SK-N-SH (cell line): ENCODE results near the gene CDH18. TPM values are rescaled to one million over a fixed set of nuclear protein-coding genes. Genes with fewer than 3 reads are reported as not detected.
A peak's percentile ranks its signal among the peaks of the same experiment; 100 is the strongest.

Experiments
- CTCF ChIA-PET: fragments of 300-600, 350-600 bp; formaldehyde crosslinking; extraction: SDS; loops from one replicate; lab custom pipeline; 2021; lab: Yijun Ruan, JAX
- POLR2A ChIA-PET: fragments of 350-600 bp; sonication (Branson Sonifier 250); formaldehyde crosslinking; extraction: SDS; loops from one replicate; lab custom pipeline; 2020; ENCODE audit warnings: antibody characterized with exemption, inconsistent platforms; lab: Yijun Ruan, JAX
- DNase-seq: peaks from one replicate; pipeline ENCODE4 v3.0.0; 2012
- H2AFZ ChIP-seq: fragments of 200-600 bp; sonication (generic); 2 replicates; pipeline ENCODE4 v1.8.1; 2016; ENCODE audit warnings: antibody characterized with exemption, mild to moderate bottlenecking, low read depth
- H3F3A ChIP-seq: fragments of 200-600 bp; sonication (generic); replicated peaks from 2 replicates; pipeline ENCODE3; 2016; ENCODE audit warnings: antibody characterized with exemption, mild to moderate bottlenecking; ENCODE audit not compliant: insufficient read depth
- H3K27ac ChIP-seq, 2 experiments: fragments of 200-500 bp in 1 of 2; fragments of 200-600 bp in 1 of 2; sonication (Bioruptor generic) in 1 of 2; sonication (generic), shearing (Covaris generic) in 1 of 2; 2 replicates each; pipeline versions ENCODE4 v1.5.1 to v1.6.1; 2014 to 2016; ENCODE audit warnings: low read depth in 2 of 2, inconsistent platforms in 1 of 2, low read length in 1 of 2, mild to moderate bottlenecking in 1 of 2, mixed read lengths in 1 of 2
- H3K27me3 ChIP-seq: fragments of 200-600 bp; sonication (generic), shearing (Covaris generic); 2 replicates; pipeline ENCODE4 v1.6.1; 2016; ENCODE audit warnings: mixed run types; ENCODE audit not compliant: insufficient read depth
- H3K36me3 ChIP-seq, 2 experiments: fragments of 200-500 bp in 1 of 2; fragments of 200-600 bp in 1 of 2; sonication (Bioruptor generic) in 1 of 2; sonication (generic) in 1 of 2; replicated peaks in 1 of 2; 2 replicates each; pipeline versions ENCODE3 to v1.5.1; 2014 to 2016; ENCODE audit warnings: low read length in 1 of 2, mild to moderate bottlenecking in 1 of 2; ENCODE audit not compliant: insufficient read depth in 2 of 2, control insufficient read depth in 1 of 2
- H3K4me1 ChIP-seq, 2 experiments: fragments of 200-500 bp in 1 of 2; fragments of 200-600 bp in 1 of 2; sonication (Bioruptor generic) in 1 of 2; sonication (generic), shearing (Covaris generic) in 1 of 2; 2 replicates each; pipeline versions ENCODE4 v1.5.1 to v1.6.1; 2014 to 2016; ENCODE audit warnings: low read depth in 1 of 2, low read length in 1 of 2, mixed run types in 1 of 2; ENCODE audit not compliant: insufficient read depth in 2 of 2, control insufficient read depth in 1 of 2
- H3K4me2 ChIP-seq: fragments of 200-600 bp; sonication (generic), shearing (Covaris generic); 2 replicates; pipeline ENCODE4 v1.6.1; 2017; ENCODE audit warnings: mixed run types
- H3K4me3 ChIP-seq, 2 experiments: fragments of 200-500 bp in 1 of 2; fragments of 200-600 bp in 1 of 2; sonication (Bioruptor generic) in 1 of 2; sonication (generic), shearing (Covaris generic) in 1 of 2; 2 replicates each; pipeline versions ENCODE4 v1.5.1 to v1.8.1; 2014 to 2016; ENCODE audit warnings: low read depth in 2 of 2, inconsistent platforms in 1 of 2, low read length in 1 of 2, mild to moderate bottlenecking in 1 of 2, mixed read lengths in 1 of 2, moderate library complexity in 1 of 2
- H3K79me2 ChIP-seq: fragments of 200-600 bp; sonication (generic); 2 replicates; pipeline ENCODE4 v1.8.1; 2017; ENCODE audit warnings: mild to moderate bottlenecking; ENCODE audit not compliant: insufficient read depth
- H3K9ac ChIP-seq: fragments of 200-600 bp; sonication (generic); 2 replicates; pipeline ENCODE4 v1.6.1; 2017; ENCODE audit warnings: mixed run types
- H3K9me2 ChIP-seq: fragments of 200-600 bp; sonication (generic); 2 replicates; pipeline ENCODE4 v1.6.1; 2017; ENCODE audit warnings: mixed run types
- H3K9me3 ChIP-seq: fragments of 200-600 bp; sonication (generic); 2 replicates; pipeline ENCODE4 v1.6.1; 2017; ENCODE audit warnings: mixed run types, mild to moderate bottlenecking, moderate library complexity
- H4K20me1 ChIP-seq: fragments of 200-600 bp; sonication (generic); 2 replicates; pipeline ENCODE4 v1.6.1; 2017; ENCODE audit warnings: mild to moderate bottlenecking, mixed run types; ENCODE audit not compliant: insufficient read depth
- CHD2 ChIP-seq: fragments of 150-350 bp; IDR thresholded peaks from 2 replicates; pipeline ENCODE4 v1.6.1; 2018; ENCODE audit warnings: low read length; ENCODE audit not compliant: partially characterized antibody
- CTCF ChIP-seq: fragments of 200-600 bp; sonication (generic); IDR thresholded peaks from 2 replicates; pipeline ENCODE4 v1.6.1; 2017; ENCODE audit warnings: antibody characterized with exemption, mild to moderate bottlenecking, moderate library complexity
- EP300 ChIP-seq, 2 experiments: IDR thresholded peaks; 2 replicates each; pipeline versions ENCODE4 v1.4.0 to v1.6.1; 2012; ENCODE audit warnings: borderline replicate concordance in 1 of 2, low read depth in 1 of 2, low read length in 1 of 2
- FOXJ3 ChIP-seq: sonication (generic); formaldehyde crosslinking; IDR thresholded peaks from 2 replicates; pipeline ENCODE4 v1.5.1; 2020; ENCODE audit warnings: mild to moderate bottlenecking, missing genetic modification reagents
- FOXM1 ChIP-seq: IDR thresholded peaks from 2 replicates; pipeline ENCODE4 v1.4.0; 2012; ENCODE audit warnings: low read depth, mild to moderate bottlenecking
- GATA2 ChIP-seq: sonication (generic); formaldehyde crosslinking; IDR thresholded peaks from 2 replicates; pipeline ENCODE4 v1.5.0; 2020; ENCODE audit warnings: mild to moderate bottlenecking, missing genetic modification reagents
- MAX ChIP-seq: IDR thresholded peaks from 2 replicates; pipeline ENCODE4 v1.4.0; 2012; ENCODE audit warnings: low read depth
- NRF1 ChIP-seq: IDR thresholded peaks from 2 replicates; pipeline ENCODE4 v1.6.1; 2012; ENCODE audit warnings: low read depth, mild to moderate bottlenecking, low read length
- PBX3 ChIP-seq: IDR thresholded peaks from 2 replicates; pipeline ENCODE4; 2012
- POLR2AphosphoS5 ChIP-seq: IDR thresholded peaks from 2 replicates; pipeline ENCODE4 v1.6.1; 2012; ENCODE audit warnings: low read depth, low read length
- RXRA ChIP-seq: IDR thresholded peaks from 2 replicates; pipeline ENCODE4 v1.4.0; 2012; ENCODE audit warnings: low read depth, mild to moderate bottlenecking, borderline replicate concordance
- SIN3A ChIP-seq: IDR thresholded peaks from 2 replicates; pipeline ENCODE4 v1.6.1; 2012; ENCODE audit warnings: low read depth, mild to moderate bottlenecking, low read length, moderate library complexity, borderline replicate concordance
- TEAD4 ChIP-seq: IDR thresholded peaks from 2 replicates; pipeline ENCODE4 v1.4.0; 2012; ENCODE audit warnings: mild to moderate bottlenecking, borderline replicate concordance; ENCODE audit not compliant: insufficient read depth
- USF1 ChIP-seq: IDR thresholded peaks from 2 replicates; pipeline ENCODE4 v1.4.0; 2012; ENCODE audit warnings: low read depth, borderline replicate concordance
- USF2 ChIP-seq: fragments of 150-350 bp; IDR thresholded peaks from 2 replicates; pipeline ENCODE4 v1.6.1; 2017; ENCODE audit warnings: antibody characterized with exemption, low read length, low read depth, borderline replicate concordance
- ZBTB33 ChIP-seq: IDR thresholded peaks from 2 replicates; pipeline ENCODE4 v1.4.0; 2012; ENCODE audit warnings: low read depth, borderline replicate concordance
- WGBS: methylation state at CpG from one replicate; pipeline ENCODE4 v1.1.6; 2017; ENCODE audit warnings: low lambda C conversion rate; 5-methylcytosine and 5-hydroxymethylcytosine counted together
- polyA plus RNA-seq, 3 experiments: library from polyadenylated mRNA; depleted of rRNA; stranded (reverse); fragments of >200 nt; gene quantifications; 2 replicates each; pipeline ENCODE4 v1.2.3, GENCODE V29; 2012

CDH18 gene
- polyA plus RNA-seq, 1 of the 3 experiments (the other 2 are of a cell fraction), result 6.0 TPM

- Histone ChIP-seq H3K9me2 (no peaks in the 10 kb centered on the region), H4K20me1 (no peaks in the 10 kb centered on the region), H3K79me2 (peaks cover 3% of the 10 kb centered on the region; the same call in 1 of the 2 replicates), H3K4me1 (no peaks in the 10 kb centered on the region), H3K9ac (no peak overlapping the region)
- CTCF ChIA-PET, result interaction anchor here (1.1 kb wide), 1 partner anchor 18 kb away, joined by 3 read pairs; no protein-coding TSS in a partner anchor
- WGBS, result 9% methylated on average over 12 of the region's 12 CpGs
- TF ChIP-seq MAX, result no peak
- TF ChIP-seq USF2, result no peak
- TF ChIP-seq TEAD4, result no peak
- TF ChIP-seq CHD2, result no peak
- TF ChIP-seq FOXM1, result no peak
- no peak for TF ChIP-seq GATA2 (CRISPR knock-in tag)
- TF ChIP-seq SIN3A, result no peak
- TF ChIP-seq FOXJ3, result no peak
- TF ChIP-seq, all 33 proteins: peak for 0
- no peaks in the 10 kb centered on the region for H3K9me3 ChIP-seq
- POLR2A ChIA-PET, result no interaction called here
- peaks cover 11% of the 10 kb centered on the region; the same call in 1 of the 2 replicates for H3K27me3 ChIP-seq
- H3K27ac ChIP-seq, result no peak overlapping the region
- peak overlapping the region; percentile 66 for H3K4me2 ChIP-seq
- H2AFZ ChIP-seq, result peak overlapping the region; percentile 72
- peak overlapping the region; percentile 52 to 68 for H3K4me3 ChIP-seq
- peak; percentile 19 for DNase-seq
- no peaks in the 10 kb centered on the region for H3K36me3 ChIP-seq
- no peaks in the 10 kb centered on the region for H3F3A ChIP-seq
These were observed 457 bp upstream of the CDH18 start for GRCh38 chr5:19988457-19988856.

GRCh38 chr5:19986806-19987205 lies 1.2 kb downstream of the CDH18 start:
- Histone ChIP-seq H3K4me1 (no peaks in the 10 kb centered on the region), H3K27me3 (peaks cover 11% of the 10 kb centered on the region; the same call in 1 of the 2 replicates), H3K4me2 (peak overlapping the region; percentile 66), H3K36me3 (no peaks in the 10 kb centered on the region), H3K9ac (peak overlapping the region; percentile 10; the same call in 1 of the 2 replicates), H3K9me3 (no peaks in the 10 kb centered on the region), H3K9me2 (no peaks in the 10 kb centered on the region), H3K27ac (peak overlapping the region in 1 of 2 experiments; percentile 20; a peak in 1 of 4 replicates), H4K20me1 (no peaks in the 10 kb centered on the region), H2AFZ (no peak overlapping the region), H3K79me2 (peaks cover 3% of the 10 kb centered on the region; the same call in 1 of the 2 replicates), H3F3A (no peaks in the 10 kb centered on the region), H3K4me3 (peak overlapping the region in 1 of 2 experiments; percentile 68; a peak in 2 of 4 replicates)
- no peak for TF ChIP-seq CTCF
- TF ChIP-seq NRF1, result no peak
- TF ChIP-seq EP300 (IDR thresholded peaks at IDR 0.05; ENCODE audit: borderline replicate concordance in 1 of 2, low read depth in 1 of 2, low read length in 1 of 2), result no peak
- no peak for TF ChIP-seq PBX3
- TF ChIP-seq POLR2AphosphoS5, result no peak
- TF ChIP-seq ZBTB33, result no peak
- no peak for TF ChIP-seq RXRA
- TF ChIP-seq USF2, result no peak
- no peak for TF ChIP-seq USF1
- no peak for DNase-seq
- POLR2A ChIA-PET, result no interaction called here
- CTCF ChIA-PET, result interaction anchor here (1.3 kb wide), 1 partner anchor 21 kb away, joined by 5 read pairs; no protein-coding TSS in a partner anchor
- 36% methylated on average over 2 of the region's 2 CpGs for WGBS
